Measurements from ENCODE around the gene JAGN1. TPM values are rescaled to one million over a fixed set of nuclear protein-coding genes. Genes with fewer than 3 reads are reported as not detected.
A peak's percentile ranks its signal among the peaks of the same experiment; 100 is the strongest.

The JAGN1 gene
- total and polyA plus RNA-seq, 9 of the 15 experiments (the other 6 are each of a cell fraction or from before 2014, with no cell fraction given): 31.6 to 77.8 (median 40.3) TPM

DNA sequence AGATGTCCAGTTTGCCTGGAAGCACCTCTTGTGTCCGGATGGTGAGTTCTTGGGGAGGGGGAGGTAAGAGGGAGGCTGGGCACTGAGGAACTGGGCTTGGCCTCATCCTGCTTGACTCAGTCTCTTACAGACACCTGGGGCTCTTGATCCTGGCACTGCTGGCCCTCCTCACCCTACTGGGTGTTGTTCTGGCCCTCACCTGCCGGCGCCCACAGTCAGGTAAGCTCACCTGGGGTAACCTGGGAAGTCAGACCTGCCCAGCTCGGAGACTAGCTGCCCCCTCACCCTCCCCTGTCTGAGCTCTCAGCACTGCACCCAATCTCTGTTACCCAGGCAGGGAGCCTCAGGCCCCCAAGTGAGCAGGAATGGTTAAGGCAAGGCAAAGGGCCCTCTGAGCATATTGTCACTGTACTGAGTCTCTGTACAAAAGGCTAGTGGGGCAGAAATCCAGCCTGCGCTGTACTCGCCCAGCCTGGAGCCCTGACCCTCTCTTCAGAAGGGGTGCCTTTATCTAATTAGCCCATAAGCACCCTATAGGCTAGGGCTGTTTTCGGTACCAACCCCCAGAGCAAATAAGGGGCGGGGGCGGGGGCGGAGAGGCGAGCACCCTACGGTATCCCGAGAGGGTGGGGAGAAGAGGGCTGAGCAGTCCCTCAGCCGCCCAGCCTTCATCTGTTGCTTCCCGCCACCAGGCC lies 24.3 kb downstream of the JAGN1 start:
- H4K20me1 ChIP-seq (replicated peaks; ENCODE audit: control insufficient read depth, insufficient read depth, low read length): no peaks in the 10 kb centered on the region
- no peaks in the 10 kb centered on the region for H3K9me3 ChIP-seq (replicated peaks; ENCODE audit: control insufficient read depth, insufficient read depth, low read depth, low read length)
- no peaks in the 10 kb centered on the region for H3K36me3 ChIP-seq (ENCODE audit: control insufficient read depth, insufficient read depth, low read length)
- CTCF ChIA-PET (ENCODE audit: low intra/inter-chr PET ratio): no interaction called here
- TF ChIP-seq ZNF76 (CRISPR knock-in tag; IDR thresholded peaks at IDR 0.05; ENCODE audit: borderline replicate concordance) (no peak), TAF15 (IDR thresholded peaks at IDR 0.05; ENCODE audit: low read depth, low read length) (no peak), POLR3A (IDR thresholded peaks at IDR 0.05; ENCODE audit: borderline replicate concordance, extremely low read depth, insufficient read depth, insufficient read length) (no peak), SRSF3 (IDR thresholded peaks at IDR 0.05; ENCODE audit: insufficient read depth, low read length) (no peak), ZNF431 (CRISPR knock-in tag; IDR thresholded peaks at IDR 0.05) (no peak), STAG1 (CRISPR knock-in tag; IDR thresholded peaks at IDR 0.05; ENCODE audit: borderline replicate concordance) (0 out of 2 replicates have a peak, but pooled peaks have one; percentile 15), ZNF224 (CRISPR knock-in tag; IDR thresholded peaks at IDR 0.05) (no peak)
- TF ChIP-seq, protein P1, sequence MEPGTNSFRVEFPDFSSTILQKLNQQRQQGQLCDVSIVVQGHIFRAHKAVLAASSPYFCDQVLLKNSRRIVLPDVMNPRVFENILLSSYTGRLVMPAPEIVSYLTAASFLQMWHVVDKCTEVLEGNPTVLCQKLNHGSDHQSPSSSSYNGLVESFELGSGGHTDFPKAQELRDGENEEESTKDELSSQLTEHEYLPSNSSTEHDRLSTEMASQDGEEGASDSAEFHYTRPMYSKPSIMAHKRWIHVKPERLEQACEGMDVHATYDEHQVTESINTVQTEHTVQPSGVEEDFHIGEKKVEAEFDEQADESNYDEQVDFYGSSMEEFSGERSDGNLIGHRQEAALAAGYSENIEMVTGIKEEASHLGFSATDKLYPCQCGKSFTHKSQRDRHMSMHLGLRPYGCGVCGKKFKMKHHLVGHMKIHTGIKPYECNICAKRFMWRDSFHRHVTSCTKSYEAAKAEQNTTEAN (CRISPR knock-in tag; IDR thresholded peaks at IDR 0.05): no peak
- TF ChIP-seq, protein P2, sequence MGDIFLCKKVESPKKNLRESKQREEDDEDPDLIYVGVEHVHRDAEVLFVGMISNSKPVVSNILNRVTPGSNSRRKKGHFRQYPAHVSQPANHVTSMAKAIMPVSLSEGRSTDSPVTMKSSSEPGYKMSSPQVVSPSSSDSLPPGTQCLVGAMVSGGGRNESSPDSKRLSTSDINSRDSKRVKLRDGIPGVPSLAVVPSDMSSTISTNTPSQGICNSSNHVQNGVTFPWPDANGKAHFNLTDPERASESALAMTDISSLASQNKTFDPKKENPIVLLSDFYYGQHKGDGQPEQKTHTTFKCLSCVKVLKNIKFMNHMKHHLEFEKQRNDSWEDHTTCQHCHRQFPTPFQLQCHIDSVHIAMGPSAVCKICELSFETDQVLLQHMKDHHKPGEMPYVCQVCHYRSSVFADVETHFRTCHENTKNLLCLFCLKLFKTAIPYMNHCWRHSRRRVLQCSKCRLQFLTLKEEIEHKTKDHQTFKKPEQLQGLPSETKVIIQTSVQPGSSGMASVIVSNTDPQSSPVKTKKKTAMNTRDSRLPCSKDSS (IDR thresholded peaks at IDR 0.05; ENCODE audit: low read depth, partially characterized antibody): no peak
- in situ Hi-C loops (cut with MboI): no loop called here
- ATAC-seq (no peak), FAIRE-seq (no peak), DNase-seq (ENCODE audit: extremely low read depth in 1 of 4, low spot score in 3 of 4) (no peak)
- H3K27me3 ChIP-seq (ENCODE audit: control insufficient read depth in 2 of 2, insufficient read depth in 2 of 2, low read length in 2 of 2): no peaks in the 10 kb centered on the region
- no peak overlapping the region for H3K27ac ChIP-seq (ENCODE audit: extremely low read depth, low read depth, low read length)
- H3K79me2 ChIP-seq (ENCODE audit: control insufficient read depth, insufficient read depth, low read length): no peaks in the 10 kb centered on the region
- no TSS peak for BruUV-seq (replicated peaks)
- peak overlapping the region in 1 of 2 experiments; percentile 21; a peak in 1 of 4 replicates for H3K9ac ChIP-seq (ENCODE audit: insufficient read depth in 1 of 2, low read depth in 2 of 2, low read length in 2 of 2)
- H3K9me1 ChIP-seq (ENCODE audit: control insufficient read depth, insufficient read depth, low read length): peaks cover 3% of the 10 kb centered on the region
- H3K4me3 ChIP-seq: no peak overlapping the region
- intact Hi-C loops (cut with micrococcal nuclease): loop anchor here (5.0 kb wide), 1 partner anchor 52 kb away; no protein-coding TSS in a partner anchor
- H3K4me2 ChIP-seq (ENCODE audit: insufficient read depth, low read length): no peak overlapping the region
- 72% methylated on average over 13 of the region's 15 CpGs for WGBS (ENCODE audit: insufficient coverage, low coverage, missing lambda C conversion rate)
- H2AFZ ChIP-seq (ENCODE audit: low read depth, low read length): no peak overlapping the region
- POLR2A ChIA-PET: interaction anchor here (1.1 to 2.5 kb wide), 3 partner anchors 8 to 63 kb away, joined by 3 to 16 read pairs (median 5); no protein-coding TSS in a partner anchor
- H3K4me1 ChIP-seq (replicated peaks in 1 of 2; ENCODE audit: control insufficient read depth in 2 of 2, insufficient read depth in 2 of 2, low read length in 2 of 2): peaks cover 30 to 49% of the 10 kb centered on the region in 2 experiments

Measured in K562 (cell line).